ENCODE results near the gene SLFNL1.

GRCh38 chr1:41033272-41033671, 11.7 kb upstream of the SLFNL1 start:
- TF ChIP-seq POLR2AphosphoS5 (IDR thresholded peaks at IDR 0.05; ENCODE audit: low read depth, low read length) = no peak
- no peak for TF ChIP-seq TAF1 (IDR thresholded peaks at IDR 0.05; ENCODE audit: low read depth, low read length)
- TF ChIP-seq POLR2A (IDR thresholded peaks at IDR 0.05; ENCODE audit: low read depth, low read length) = no peak
- no peak for TF ChIP-seq SPI1 (IDR thresholded peaks at IDR 0.05; ENCODE audit: low read depth, low read length)
- TF ChIP-seq PAX5 (IDR thresholded peaks at IDR 0.05; ENCODE audit: insufficient read depth, low read length, severe bottlenecking) = no peak
- no peak for TF ChIP-seq POU2F2 (IDR thresholded peaks at IDR 0.05; ENCODE audit: low read depth, low read length)
